Naive B cell (primary cell): ENCODE data around the gene MCAT. TPM values are rescaled to one million over a fixed set of nuclear protein-coding genes. Genes with fewer than 3 reads are reported as not detected.

Source experiments
- ATAC-seq, 2 donors: fragments of 150-1000 bp; cut with Tn5 transposase; 2 replicates each; pipeline ENCODE4 v1.10.0; 2021; ENCODE audit warnings: low read depth in 2 of 2, mild to moderate bottlenecking in 2 of 2, moderate library complexity in 2 of 2
- DNase-seq: peaks from one replicate; pipeline ENCODE4 v3.0.0; 2022
- H3K27ac Mint-ChIP-seq, 6 donors: one replicate each; pipeline ENCODE4 v1.8.0; 2020 to 2022; ENCODE audit warnings: mild to moderate bottlenecking in 6 of 6, mixed read lengths in 6 of 6, moderate library complexity in 5 of 6, inconsistent platforms in 2 of 6
- H3K27me3 Mint-ChIP-seq, 3 donors: one replicate each; pipeline ENCODE4 v1.8.0; 2021 to 2022; ENCODE audit warnings: mixed read lengths in 3 of 3, mild to moderate bottlenecking in 1 of 3
- H3K36me3 Mint-ChIP-seq, 2 donors: one replicate each; pipeline ENCODE4 v1.8.0; 2020 to 2022; ENCODE audit warnings: mixed read lengths in 2 of 2, inconsistent platforms in 1 of 2, mild to moderate bottlenecking in 1 of 2
- H3K4me1 Mint-ChIP-seq, 3 donors: one replicate each; pipeline ENCODE4 v1.8.0; 2020 to 2022; ENCODE audit warnings: mixed read lengths in 3 of 3, inconsistent platforms in 1 of 3, mild to moderate bottlenecking in 1 of 3, moderate library complexity in 1 of 3
- H3K4me3 Mint-ChIP-seq, 8 donors: one replicate each; pipeline ENCODE4 v1.8.0; 2020 to 2022; ENCODE audit warnings: mild to moderate bottlenecking in 8 of 8, mixed read lengths in 8 of 8, moderate library complexity in 8 of 8, inconsistent platforms in 2 of 8
- H3K9me3 Mint-ChIP-seq, 7 donors: one replicate each; pipeline ENCODE4 v1.8.0; 2020 to 2022; ENCODE audit warnings: mixed read lengths in 7 of 7, mild to moderate bottlenecking in 5 of 7, inconsistent platforms in 2 of 7, moderate library complexity in 1 of 7
- polyA plus RNA-seq, 6 donors: library from polyadenylated mRNA; unstranded; fragments of 300-500 nt; fragmentation: Illumina TruSeq; gene quantifications; one replicate each; pipeline ENCODE4 v1.2.3, GENCODE V29; 2021; ENCODE audit warnings: low read depth in 6 of 6

The MCAT gene, protein sequence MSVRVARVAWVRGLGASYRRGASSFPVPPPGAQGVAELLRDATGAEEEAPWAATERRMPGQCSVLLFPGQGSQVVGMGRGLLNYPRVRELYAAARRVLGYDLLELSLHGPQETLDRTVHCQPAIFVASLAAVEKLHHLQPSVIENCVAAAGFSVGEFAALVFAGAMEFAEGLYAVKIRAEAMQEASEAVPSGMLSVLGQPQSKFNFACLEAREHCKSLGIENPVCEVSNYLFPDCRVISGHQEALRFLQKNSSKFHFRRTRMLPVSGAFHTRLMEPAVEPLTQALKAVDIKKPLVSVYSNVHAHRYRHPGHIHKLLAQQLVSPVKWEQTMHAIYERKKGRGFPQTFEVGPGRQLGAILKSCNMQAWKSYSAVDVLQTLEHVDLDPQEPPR
- polyA plus RNA-seq, result 10 to 100 TPM in 1 of 6 donors, 1 to 10 TPM in 5; 6.1 to 11.4 (median 7.6) TPM

DNA sequence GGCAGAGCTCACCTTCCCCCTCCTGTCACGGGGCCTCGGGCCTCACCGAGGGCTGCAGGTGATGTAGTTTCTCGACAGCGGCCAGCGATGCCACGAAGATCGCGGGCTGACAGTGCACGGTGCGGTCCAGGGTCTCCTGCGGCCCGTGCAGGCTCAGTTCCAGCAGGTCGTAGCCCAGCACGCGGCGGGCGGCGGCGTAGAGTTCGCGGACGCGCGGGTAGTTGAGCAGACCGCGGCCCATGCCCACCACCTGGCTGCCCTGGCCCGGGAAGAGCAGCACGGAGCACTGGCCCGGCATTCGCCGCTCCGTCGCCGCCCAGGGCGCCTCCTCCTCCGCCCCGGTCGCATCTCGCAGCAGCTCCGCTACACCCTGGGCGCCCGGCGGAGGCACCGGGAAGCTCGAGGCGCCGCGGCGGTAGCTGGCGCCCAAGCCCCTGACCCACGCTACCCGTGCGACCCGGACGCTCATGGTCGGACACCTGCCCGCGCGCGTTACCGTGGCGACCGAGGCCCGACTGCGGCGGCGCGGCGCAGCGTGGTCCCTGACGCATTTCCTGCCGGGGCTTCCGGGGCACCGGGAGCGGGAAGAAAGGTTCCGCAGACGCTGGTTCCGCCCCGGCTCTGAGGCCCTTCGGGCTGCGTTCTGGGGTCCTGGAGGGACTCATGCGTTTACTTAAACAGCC is at the start of gene MCAT:
MCAT (minus strand) TSS at position 519 of the 683 bp plus-strand sequence; CDS start at position 469, 50 bp downstream.
- Mint-ChIP-seq H3K9me3 (no peaks in the 10 kb centered on the region), H3K4me3 (peak within 1 kb of the TSS; percentile 84 to 93 (median 88)), H3K4me1 (peaks cover 24 to 48% (median 37%) of the 10 kb centered on the region in 3 donors), H3K36me3 (no peaks in the 10 kb centered on the region), H3K27ac (peak within 1 kb of the TSS; percentile 91 to 97 (median 97)), H3K27me3 (no peaks in the 10 kb centered on the region)
- ATAC-seq (peak; percentile 80), DNase-seq (peak; percentile 88)

DNA sequence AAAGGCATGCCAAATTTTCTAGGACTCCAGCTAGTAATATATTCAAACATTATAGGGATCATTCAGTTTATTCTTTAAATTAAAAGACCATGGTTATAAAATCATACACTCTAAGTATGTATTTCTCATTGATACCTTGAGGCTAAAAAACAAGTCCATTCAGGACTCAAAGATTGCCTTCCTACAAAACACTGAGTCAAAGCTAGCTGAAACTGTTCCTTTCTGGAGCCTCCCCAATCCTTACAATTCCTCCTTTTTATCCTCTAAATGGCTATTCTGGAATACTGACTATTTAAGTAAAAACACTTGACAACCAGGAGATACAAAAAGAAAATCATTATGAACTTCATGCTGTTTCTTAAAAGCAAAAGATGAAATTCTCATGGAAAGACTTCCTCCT is 48.6 kb upstream of the MCAT start:
- Mint-ChIP-seq H3K27ac (no peak overlapping the region), H3K4me3 (no peak overlapping the region), H3K4me1 (peaks cover 0 to 6% (median 5%) of the 10 kb centered on the region in 3 donors), H3K36me3 (no peaks in the 10 kb centered on the region), H3K9me3 (peaks cover 0 to 8% (median 3%) of the 10 kb centered on the region in 7 donors), H3K27me3 (peaks cover 1 to 31% (median 4%) of the 10 kb centered on the region in 3 donors)
- DNase-seq (no peak), ATAC-seq (no peak)

DNA sequence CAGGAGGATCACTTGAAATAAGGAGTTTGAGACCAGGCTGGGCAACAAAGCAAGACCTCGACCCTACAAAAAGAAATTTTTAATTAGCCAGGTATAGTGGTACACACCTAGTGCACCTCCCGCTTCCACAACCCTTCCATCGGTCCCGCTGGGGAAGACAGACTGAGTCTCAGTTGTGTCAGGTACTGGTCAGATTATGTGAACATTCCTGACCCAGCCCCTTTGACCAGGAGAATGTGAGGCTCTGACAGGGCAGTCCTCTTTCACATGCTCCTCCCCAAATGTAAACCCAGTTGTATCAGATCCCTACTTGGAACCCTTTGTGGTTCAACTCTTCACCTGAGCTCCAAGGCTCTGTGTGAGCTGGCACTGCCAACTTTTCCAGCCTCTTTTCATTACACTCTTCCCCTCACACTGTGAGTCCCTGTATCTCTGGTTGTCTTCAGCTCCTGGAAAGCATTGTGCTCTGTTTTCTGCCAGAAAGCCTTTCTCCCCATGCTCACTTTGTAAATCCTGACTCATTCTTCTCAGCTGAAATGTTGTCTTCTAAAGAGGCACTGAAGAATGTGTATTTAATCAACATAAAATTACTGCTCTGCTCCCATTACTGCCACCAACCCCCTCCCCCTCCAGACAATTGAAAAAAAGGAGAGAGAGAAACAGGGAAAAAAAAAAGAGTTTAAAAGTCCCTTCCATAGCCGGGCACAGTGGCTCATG is 45.8 kb upstream of the MCAT start:
- H3K36me3 Mint-ChIP-seq, result no peaks in the 10 kb centered on the region
- peak overlapping the region in 7 of 8 donors; percentile 28 to 82 (median 61) for H3K4me3 Mint-ChIP-seq
- H3K4me1 Mint-ChIP-seq, result peaks cover 5 to 26% (median 18%) of the 10 kb centered on the region in 3 donors
- H3K27ac Mint-ChIP-seq, result peak overlapping the region in 5 of 6 donors; percentile 58 to 92 (median 67)
- H3K9me3 Mint-ChIP-seq, result peaks cover 0 to 8% (median 3%) of the 10 kb centered on the region in 7 donors
- ATAC-seq, result no peak
- DNase-seq, result no peak
- H3K27me3 Mint-ChIP-seq, result peaks cover 0 to 21% (median 4%) of the 10 kb centered on the region in 3 donors

DNA sequence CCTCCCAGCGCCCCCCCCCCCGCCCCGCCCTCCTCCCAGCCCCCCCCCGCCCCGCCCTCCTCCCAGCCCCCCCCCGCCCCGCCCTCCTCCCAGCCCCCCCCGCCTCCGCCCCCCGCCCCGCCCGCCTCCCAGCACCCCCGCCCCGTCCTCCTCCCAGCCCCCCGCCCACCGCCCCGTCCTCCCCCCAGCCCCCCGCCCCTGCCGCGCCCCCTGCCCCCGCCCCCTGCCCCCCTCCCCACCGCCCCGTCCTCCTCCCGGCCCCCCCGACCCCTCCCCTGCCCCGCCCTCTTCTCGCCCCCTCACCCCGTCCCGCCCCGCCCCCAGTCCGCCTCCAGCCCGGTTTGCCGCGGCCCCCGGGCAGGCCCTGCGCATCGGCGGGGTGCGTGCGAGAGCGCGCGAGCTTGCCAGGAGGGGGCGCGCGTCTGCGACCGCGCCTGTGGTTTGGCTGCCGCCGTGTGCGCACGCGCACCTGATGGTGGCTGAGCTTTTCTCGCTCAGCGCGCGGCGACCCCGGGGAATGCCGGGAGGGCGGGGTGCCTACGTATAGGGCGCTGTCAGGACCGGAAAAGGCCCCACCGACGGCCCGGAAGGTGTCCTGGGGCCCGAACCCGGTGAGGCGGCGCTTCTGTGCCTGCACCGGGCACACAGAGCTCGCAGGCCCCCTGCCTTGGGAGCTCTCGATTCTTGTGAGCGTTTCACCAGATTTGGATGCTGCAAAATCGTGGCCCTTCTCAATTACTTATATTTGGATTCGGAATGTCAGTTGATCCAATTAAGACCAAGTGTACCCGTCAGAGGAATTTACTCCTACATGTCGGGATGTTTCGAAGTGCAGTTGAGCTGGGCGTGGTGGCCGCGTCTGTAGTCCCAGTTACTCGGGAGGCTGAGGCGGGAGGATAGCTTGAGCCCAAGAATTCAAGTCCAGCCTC is 44.2 kb upstream of the MCAT start:
- ATAC-seq (peak; percentile 87 to 90), DNase-seq (peak; percentile 96)
- no peaks in the 10 kb centered on the region for H3K36me3 Mint-ChIP-seq
- peaks cover 0 to 21% (median 0%) of the 10 kb centered on the region in 3 donors for H3K27me3 Mint-ChIP-seq
- H3K9me3 Mint-ChIP-seq, result peaks cover 0 to 8% (median 3%) of the 10 kb centered on the region in 7 donors
- H3K4me1 Mint-ChIP-seq, result peaks cover 5 to 26% (median 18%) of the 10 kb centered on the region in 3 donors
- peak overlapping the region; percentile 73 to 91 (median 88) for H3K4me3 Mint-ChIP-seq
- peak overlapping the region; percentile 93 to 99 (median 98) for H3K27ac Mint-ChIP-seq

DNA sequence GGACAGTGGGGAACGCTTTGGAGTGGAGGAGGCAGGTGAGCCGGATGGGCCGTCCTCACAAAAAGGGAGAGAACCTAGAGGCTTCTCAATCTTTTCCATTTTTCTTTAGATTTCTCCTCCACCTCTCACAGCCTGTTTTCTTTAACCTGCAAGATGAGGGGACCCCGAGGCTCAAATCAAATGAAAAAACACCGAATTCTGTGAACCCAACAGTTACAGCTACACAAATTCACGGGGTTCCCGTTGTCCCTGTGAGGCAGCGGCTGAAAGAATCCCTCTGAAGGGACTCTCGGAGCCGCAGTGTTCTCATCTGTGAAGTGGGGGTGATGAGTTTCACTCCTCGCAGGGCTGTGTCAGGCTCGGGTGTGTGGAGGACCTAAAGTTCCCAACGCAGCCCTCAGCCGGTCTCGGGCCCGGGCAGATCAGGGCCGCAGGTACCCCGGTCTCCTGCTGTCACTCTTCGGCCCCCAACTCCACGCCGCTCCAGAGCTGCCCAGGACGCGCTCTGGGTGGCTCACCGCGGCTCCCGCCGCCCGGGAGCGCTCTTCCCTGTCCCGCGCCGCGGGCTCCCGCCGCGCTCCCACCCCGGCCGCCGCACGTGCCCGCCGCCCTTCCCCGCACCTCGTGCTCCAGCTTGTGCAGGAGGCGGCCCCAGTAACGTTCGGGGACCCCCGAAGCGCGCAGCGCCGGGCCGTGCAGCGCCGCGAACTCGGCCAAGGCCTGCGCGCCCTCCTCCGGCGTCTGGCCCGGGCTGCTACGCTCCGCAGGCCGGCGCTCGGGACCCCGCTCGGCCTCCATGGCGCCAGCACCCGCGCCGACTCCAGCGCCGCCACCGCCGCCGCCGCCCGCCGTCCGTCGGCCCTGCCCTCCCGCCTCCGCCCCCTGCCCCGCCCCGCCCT is 43.3 kb upstream of the MCAT start, which contains the start of gene TTLL12:
TTLL12 (minus strand) TSS at position 863 of the 899 bp plus-strand sequence; CDS start at position 798, 65 bp downstream.
- peaks cover 8 to 26% (median 21%) of the 10 kb centered on the region in 3 donors for H3K4me1 Mint-ChIP-seq
- H3K27me3 Mint-ChIP-seq, result peaks cover 0 to 17% (median 0%) of the 10 kb centered on the region in 3 donors
- peaks cover 0 to 8% (median 3%) of the 10 kb centered on the region in 7 donors for H3K9me3 Mint-ChIP-seq
- DNase-seq (peak; percentile 61), ATAC-seq (peak; percentile 37 to 39)
- H3K4me3 Mint-ChIP-seq, result peak within 1 kb of the TSS; percentile 73 to 91 (median 88)
- H3K36me3 Mint-ChIP-seq, result no peaks in the 10 kb centered on the region
- peak within 1 kb of the TSS; percentile 93 to 99 (median 98) for H3K27ac Mint-ChIP-seq

DNA sequence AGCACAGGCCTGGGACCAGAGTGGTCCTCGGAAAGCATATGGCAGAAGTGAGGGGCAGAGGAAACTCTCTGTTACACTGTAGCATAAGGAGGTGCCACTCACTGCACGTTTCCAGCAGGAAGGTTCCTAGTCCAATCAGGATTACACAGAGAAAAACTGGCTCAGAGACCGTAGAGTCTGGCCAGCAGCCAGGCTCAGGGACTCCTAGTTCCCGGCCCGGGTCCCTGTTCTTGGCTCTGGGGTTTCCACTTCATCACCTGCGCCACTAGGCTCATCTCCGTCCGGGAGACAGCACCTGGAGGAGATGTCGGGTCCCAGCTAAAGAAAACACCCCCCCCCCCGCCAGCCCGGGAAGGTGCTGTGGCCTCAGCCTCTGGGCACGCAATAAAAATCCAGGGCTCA is 42.7 kb upstream of the MCAT start:
- Mint-ChIP-seq H3K36me3 (no peaks in the 10 kb centered on the region), H3K4me3 (peak overlapping the region; percentile 64 to 86 (median 75)), H3K4me1 (peaks cover 8 to 26% (median 21%) of the 10 kb centered on the region in 3 donors), H3K9me3 (peaks cover 0 to 2% (median 0%) of the 10 kb centered on the region in 7 donors), H3K27me3 (peaks cover 0 to 11% (median 0%) of the 10 kb centered on the region in 3 donors), H3K27ac (peak overlapping the region in 2 of 6 donors; percentile 47 to 67)
- no peak for ATAC-seq
- DNase-seq, result no peak

DNA sequence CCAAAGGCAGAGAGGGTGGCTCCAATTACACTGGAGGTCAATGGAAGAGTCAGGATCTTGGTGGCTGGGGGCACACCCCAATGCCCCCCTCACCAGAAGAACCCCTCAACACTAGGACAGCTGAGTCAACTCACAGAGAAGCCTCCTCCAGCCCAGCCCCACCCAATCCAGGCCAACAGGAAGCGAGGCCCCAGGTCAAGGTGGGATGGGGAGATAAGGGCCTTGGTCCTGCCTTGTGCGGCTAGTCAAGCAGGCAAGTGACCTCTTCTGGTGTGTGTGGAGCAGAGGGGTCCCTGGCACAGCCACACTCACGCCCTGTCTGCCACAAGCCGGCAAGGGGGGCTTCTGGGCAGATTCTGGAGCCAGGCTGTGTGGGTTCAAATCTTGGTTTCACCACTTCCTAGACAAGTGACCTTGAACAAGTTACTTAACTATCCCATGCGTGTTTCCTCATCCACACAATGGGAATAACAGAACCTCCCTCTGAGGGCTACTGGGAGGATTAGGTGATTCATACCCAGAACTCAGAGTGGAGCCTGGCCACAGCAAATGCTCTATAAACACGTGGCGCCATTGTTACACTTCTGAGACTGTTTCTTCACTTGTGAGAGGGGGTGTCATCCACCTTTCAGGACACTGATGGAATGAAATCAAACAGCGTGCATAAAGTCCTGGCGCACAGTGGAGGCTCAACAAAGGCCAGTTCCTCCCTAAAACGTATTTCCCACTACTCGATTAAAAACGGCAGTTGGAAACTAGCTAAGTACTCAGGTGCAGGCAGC is 40.5 kb upstream of the MCAT start:
- H3K4me1 Mint-ChIP-seq, result peaks cover 8 to 26% (median 21%) of the 10 kb centered on the region in 3 donors
- H3K9me3 Mint-ChIP-seq, result no peaks in the 10 kb centered on the region
- no peaks in the 10 kb centered on the region for H3K27me3 Mint-ChIP-seq
- H3K27ac Mint-ChIP-seq, result peak overlapping the region in 3 of 6 donors; percentile 26 to 78 (median 49)
- peak overlapping the region in 1 of 8 donors; percentile 64 for H3K4me3 Mint-ChIP-seq
- DNase-seq (no peak), ATAC-seq (no peak)
- H3K36me3 Mint-ChIP-seq, result no peaks in the 10 kb centered on the region

DNA sequence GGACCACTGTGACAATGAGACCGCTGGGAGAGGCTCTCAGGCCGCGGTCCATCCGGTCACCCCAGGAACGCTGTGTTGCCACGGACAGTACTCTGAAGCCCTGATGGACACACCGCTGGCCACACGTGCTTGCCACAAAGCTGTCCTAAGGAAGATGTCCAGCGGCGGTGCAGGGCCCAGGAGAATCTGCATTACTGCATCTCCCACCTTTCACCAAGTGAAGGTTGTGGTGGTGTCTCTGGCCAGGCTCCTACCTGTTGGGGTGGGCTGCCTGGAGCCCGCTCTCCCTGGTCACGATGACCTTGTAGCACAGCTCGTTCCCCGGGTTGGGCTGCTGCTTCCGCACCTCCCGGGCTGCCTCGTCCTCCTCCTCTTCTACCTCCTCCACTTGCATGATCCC is 39.5 kb upstream of the MCAT start:
- ATAC-seq (no peak), DNase-seq (no peak)
- Mint-ChIP-seq H3K4me1 (peaks cover 8 to 24% (median 16%) of the 10 kb centered on the region in 3 donors), H3K9me3 (no peaks in the 10 kb centered on the region), H3K27ac (no peak overlapping the region), H3K36me3 (no peaks in the 10 kb centered on the region), H3K27me3 (no peaks in the 10 kb centered on the region), H3K4me3 (no peak overlapping the region)

DNA sequence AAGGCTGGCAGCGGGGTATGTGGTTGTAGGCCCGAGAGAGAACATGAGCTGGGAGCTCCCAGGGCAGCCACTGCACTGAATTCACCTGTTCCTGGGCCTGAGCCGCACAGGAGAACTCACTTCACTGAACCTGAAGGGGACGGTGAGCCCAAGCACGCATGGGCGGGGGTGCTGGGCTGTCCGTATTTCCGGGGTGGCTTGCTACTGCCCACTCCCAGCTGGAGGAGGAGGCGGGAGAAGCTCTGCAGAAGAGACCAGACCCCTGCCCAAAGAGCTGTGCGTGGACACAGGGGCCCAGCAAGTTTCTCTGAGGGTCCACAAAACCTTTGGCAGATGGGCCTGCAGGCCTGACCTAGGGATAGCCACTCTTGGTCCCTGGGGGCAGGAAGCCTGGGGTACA is 38.9 kb upstream of the MCAT start:
- H3K4me3 Mint-ChIP-seq, result peak overlapping the region in 1 of 8 donors; percentile 59
- peaks cover 8 to 21% (median 15%) of the 10 kb centered on the region in 3 donors for H3K4me1 Mint-ChIP-seq
- DNase-seq, result no peak
- peak overlapping the region in 1 of 6 donors; percentile 19 for H3K27ac Mint-ChIP-seq
- no peaks in the 10 kb centered on the region for H3K9me3 Mint-ChIP-seq
- no peaks in the 10 kb centered on the region for H3K27me3 Mint-ChIP-seq
- ATAC-seq, result no peak
- no peaks in the 10 kb centered on the region for H3K36me3 Mint-ChIP-seq

DNA sequence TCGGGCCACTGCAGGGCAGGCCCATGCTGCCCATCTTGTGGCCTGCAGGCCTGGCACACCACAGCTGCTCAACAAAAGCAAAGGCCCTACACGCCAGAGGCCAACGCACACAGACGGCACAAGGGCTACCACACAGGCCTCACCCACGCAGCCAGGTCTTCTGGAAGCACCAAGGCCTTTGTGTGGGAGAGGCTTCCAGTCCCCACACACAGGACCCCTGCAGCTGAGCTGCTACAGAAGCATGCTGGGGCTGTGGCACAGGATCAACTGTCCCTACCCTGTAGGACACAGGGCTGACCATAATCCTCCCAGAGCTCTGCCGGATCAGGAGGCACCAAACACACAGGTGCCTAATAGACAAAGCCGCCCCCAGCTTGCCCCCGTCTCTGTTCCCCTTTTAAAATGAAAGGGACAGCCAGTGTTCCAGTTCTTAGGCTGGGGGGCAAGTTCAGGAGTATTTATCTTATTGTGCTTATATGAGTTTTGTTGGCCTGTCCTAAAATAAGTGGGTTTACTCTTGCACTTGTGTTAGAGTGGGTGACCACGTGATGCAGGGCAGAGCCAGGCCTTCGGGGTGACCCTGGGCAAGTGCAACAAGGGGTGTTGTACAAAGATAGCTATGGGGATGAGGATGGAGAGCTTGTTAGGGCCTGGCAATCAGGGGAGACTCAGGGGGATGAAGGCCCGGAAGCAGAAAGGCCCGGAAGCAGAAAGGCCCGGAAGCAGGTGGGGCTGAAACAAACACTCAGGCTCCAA is 38.3 kb upstream of the MCAT start:
- DNase-seq (no peak), ATAC-seq (no peak)
- H3K4me1 Mint-ChIP-seq, result peaks cover 8 to 21% (median 15%) of the 10 kb centered on the region in 3 donors
- peak overlapping the region in 1 of 8 donors; percentile 59 for H3K4me3 Mint-ChIP-seq
- no peaks in the 10 kb centered on the region for H3K9me3 Mint-ChIP-seq
- H3K27me3 Mint-ChIP-seq, result no peaks in the 10 kb centered on the region
- no peak overlapping the region for H3K27ac Mint-ChIP-seq
- no peaks in the 10 kb centered on the region for H3K36me3 Mint-ChIP-seq
